Measurements from ENCODE around the gene PRMT3.
"Not testable (repeated sequence)": the region's sequence is repeated elsewhere in the genome, so short reads cannot be mapped to it uniquely, and the experiment has no call there.

PRMT3 gene

GRCh38 chr11:20374741-20375300 is 12.7 kb upstream of the PRMT3 start:
- no peak for DNase-seq

DNA sequence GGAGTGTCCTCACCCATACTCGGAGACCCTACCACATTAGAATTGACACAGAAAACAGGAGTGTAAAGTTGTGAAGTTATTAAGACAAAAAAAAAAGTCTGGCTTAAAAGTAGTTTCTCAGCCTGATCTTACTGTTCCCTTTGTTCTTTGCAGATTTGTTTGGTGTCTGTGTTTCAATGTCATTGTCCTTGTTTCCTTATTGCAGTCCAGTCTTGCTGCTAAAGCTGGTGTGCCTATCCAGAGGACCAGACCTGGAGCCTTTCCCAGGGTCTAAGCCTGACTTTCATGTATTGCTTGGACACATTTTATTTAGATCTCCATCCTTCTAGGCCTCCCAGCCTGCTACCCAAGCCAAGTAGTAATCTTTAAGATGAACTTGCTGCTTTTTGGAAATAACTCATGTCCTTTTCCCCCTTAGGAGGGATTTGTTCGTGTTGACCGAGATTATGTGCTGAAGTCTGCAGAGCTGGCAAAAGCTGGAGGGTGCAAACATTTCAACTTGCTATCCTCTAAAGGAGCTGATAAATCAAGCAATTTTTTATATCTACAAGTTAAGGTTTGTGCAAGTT is 11.3 kb upstream of the PRMT3 start:
- no peak for DNase-seq

DNA sequence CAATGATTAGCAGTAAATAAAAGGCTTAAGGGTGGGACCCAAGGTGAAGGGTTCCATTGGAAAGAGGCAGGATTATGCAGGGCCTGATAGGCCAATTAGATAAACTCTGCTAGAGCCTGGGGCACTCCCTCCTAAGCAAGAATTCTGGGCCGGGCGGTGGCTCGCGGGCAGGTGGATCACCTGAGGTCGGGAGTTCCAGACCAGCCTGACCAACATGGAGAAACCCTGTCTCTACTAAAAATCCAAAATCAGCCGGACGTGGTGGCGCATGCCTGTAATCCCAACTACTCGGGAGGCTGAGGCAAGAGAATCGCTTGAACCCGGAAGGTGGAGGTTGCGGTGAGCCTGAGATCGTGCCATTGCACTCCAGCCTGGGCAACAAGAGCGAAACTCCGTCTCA is 1.5 kb upstream of the PRMT3 start:
- DNase-seq: not testable (repeated sequence)

GRCh38 chr11:20388096-20389055 is 860 bp downstream of the PRMT3 start:
- no peak for DNase-seq

DNA sequence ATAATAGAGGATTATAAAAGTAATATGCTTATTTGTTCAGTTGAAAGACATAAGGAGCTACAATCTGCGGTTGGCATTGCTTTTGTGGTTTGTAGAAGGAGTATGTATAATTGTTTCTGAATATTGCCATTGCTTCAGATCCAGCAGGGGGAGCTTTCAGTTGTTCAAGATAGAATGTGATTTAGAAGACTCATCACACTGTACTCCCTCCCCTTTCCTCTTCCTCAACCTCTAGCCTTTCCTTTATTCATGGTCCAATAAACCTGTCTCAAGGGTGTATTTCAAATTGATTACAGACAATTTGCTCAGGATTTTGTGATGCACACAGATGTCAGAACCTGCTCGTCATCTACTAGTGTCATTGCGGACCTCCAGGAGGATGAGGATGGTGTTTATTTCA is 9.8 kb downstream of the PRMT3 start:
- DNase-seq: no peak

DNA sequence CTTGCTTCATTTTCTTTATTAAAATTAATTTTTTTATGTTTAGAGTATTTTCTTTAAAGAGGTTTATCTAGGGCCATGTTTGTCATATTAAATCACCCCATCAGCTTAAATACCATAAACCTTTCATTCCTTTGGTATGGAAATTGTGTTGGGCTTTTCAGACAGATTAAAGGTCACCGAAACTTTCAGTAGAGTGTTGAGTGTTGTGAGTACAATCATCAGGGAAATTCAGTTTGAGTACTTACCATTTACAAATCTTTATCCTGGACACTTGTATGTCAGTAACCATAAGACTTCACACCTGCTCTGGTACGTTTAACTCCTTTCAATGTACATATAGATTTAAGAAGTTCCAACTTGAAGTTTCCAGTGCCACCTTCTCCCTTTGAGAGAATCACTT is 12.0 kb downstream of the PRMT3 start:
- DNase-seq: no peak

DNA sequence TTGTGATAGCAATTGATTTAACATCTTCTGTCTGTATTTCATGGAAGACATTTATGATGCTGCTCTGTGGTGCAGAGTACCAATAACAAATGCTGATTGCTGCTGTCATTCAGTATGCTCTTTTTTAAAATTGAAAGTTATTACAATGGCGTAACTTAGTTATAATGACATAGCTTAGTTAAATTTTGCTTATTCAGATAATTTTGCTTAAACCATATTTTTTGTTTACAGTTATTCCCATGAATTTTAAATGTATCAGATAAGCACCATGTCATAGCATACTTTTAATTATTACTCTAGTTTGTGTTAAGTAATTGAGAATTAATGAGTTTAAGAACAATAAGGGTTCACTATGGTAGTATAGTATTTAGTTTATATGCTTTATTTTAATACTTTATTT is 15.5 kb downstream of the PRMT3 start:
- DNase-seq: no peak

DNA sequence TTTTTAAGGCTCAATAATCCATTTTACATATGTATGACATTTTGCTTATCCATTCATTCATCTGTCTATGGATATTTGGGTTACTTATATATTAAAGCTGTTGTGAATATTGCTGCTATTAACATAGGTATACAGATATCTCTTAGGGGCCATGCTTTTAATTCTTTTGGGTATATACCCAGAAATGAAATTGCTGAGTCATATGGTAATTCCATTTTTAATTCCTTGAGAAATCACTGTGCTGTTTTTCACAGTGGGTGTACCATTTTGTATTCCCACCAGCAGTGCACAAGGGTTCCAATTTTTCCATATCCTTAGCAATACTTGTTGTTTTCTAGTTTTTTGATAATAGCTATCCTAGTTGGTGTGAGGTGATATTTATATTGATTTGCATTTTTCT is 19.0 kb downstream of the PRMT3 start:
- DNase-seq: no peak

GRCh38 chr11:20407344-20407743 is 19.8 kb downstream of the PRMT3 start:
- DNase-seq: no peak

- DNase-seq: no peak
Observed at GRCh38 chr11:20415432-20415831, 27.9 kb downstream of the PRMT3 start.

DNA sequence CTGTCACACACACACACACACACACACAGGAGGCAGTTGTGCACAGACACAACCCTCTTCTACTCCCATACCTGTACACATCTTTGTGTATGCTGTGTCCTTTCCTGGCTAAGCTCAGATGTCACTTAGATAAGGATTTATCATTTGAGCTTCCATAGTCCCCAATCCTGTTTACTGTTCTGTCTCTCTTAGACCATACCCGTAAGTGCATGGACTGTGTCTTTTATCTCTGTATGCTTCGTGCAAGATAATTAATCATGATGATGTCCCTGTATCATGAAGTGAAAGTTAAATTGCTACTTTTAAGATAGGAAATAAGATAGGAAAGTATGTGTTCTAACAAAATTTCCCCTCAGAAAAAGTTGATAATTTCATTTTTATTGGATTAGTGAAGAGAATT is 30.3 kb downstream of the PRMT3 start:
- no peak for DNase-seq

GRCh38 chr11:20421946-20422345 is 34.4 kb downstream of the PRMT3 start:
- DNase-seq: no peak

- DNase-seq: no peak
Observed at GRCh38 chr11:20429216-20429615, 41.7 kb downstream of the PRMT3 start.

- DNase-seq: no peak
Observed at GRCh38 chr11:20438637-20439036, 51.1 kb downstream of the PRMT3 start.

- DNase-seq: no peak
Observed at GRCh38 chr11:20443596-20443995, 56.1 kb downstream of the PRMT3 start.

GRCh38 chr11:20444535-20444934 is 57.0 kb downstream of the PRMT3 start:
- DNase-seq: no peak

GRCh38 chr11:20448834-20449233 is 61.3 kb downstream of the PRMT3 start:
- DNase-seq: no peak

- no peak for DNase-seq
Observed at GRCh38 chr11:20450829-20451228, 63.3 kb downstream of the PRMT3 start.

- no peak for DNase-seq
Observed at GRCh38 chr11:20451568-20451967, 64.1 kb downstream of the PRMT3 start.

DNA sequence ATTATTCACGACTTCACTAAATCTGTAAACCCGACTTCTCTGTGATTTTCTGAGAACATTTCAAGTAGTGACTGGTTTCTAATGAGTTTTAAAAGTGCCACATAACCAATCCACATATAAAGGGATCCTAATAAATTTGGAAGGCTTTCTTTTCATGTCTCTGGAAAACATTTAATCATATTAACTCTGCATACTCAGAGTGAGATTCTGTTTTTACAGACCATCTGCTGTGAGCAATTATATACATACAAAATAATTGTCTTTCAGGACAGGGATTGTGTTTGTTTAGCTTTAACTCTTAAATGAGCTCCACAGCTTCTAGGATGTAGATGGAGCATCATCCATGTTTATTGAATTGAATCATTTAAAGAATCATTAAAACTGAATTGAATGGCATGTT is 65.1 kb downstream of the PRMT3 start:
- no peak for DNase-seq

DNA sequence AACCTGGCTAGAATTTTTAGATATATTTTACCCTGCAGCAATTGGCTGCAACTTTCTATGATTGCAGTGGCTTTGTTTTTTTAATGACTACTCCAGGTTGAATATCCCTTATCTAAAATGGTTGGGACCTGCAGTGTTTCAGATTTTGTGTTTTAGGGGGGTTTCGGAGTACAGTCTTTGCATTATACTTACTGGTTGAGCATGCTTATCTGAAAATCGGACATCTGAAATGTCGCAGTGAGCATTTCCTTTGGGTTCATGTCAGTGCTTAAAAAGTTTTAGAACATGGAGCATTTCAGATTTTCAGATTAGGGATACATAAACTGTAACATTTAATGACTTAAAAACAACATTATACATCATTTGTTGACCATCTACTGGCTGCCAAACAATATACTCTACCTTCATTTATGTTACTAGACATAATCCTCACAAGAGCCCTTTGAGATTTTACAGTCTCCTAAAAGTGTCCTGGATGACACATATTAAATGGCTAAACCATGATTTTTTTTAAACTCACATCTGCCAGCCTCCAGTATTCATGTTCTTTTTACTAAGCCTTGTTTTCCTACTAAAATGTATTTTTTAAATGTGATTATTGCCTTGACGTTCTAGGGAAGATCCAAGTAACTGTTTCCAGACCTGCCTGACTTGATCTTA is 66.3 kb downstream of the PRMT3 start:
- DNase-seq: no peak

DNA sequence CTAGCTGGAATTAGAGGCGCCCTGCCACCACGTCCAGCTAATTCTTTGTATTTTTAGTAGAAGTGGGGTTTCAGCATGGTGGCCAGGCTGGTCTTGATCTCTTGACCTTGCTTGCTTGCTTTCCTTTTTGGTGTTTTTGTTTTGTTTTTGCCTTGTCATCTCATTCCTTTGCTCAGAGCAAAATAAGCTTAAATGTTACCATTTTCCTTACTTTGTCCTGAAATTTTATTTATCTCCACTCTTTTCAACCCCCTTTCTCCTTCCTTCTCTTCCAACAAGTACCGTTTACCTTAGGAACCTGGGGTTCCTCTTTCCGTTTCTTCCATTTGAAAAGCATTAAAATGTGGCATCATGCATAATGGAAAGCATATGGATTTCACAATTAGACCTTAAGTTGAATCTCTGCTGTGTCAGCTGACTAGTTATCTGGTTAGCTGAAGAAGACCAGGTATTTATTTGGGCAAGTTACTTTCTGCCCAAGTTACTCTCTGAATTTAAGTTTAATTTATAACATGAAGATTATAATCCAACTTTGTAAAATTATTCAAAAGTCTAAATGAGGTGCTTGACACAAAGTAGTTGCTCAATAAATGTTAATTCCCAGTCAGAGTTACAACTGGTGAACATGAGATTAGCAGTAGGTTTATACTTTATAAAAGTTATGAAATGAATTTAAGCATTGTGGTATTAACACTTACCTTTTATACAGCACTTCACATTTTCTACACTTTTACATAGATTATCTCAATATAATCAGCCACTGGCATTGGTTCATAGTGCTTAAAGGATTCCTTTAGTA is 69.7 kb downstream of the PRMT3 start:
- DNase-seq: no peak

Data from stimulated activated naive CD4-positive, alpha-beta T cell treated with Interleukin-2 at 50 U/mL for 16 hours (primary cell).